HL-60/S4 treated with phorbol 12-myristate 13-acetate at 8.2 ng/mL for 4 days and 3 days (cell line): Measurements from ENCODE around the gene HPF1.
"Not testable (repeated sequence)": the region's sequence is repeated elsewhere in the genome, so short reads cannot be mapped to it uniquely, and the experiment has no call there.

ENCODE experiments used
- in situ Hi-C: fragments of 300-500 bp; cut with MboI; formaldehyde crosslinking; loops from 2 replicates; pipeline ENCODE4 v1.15.0; 2022; ENCODE audit warnings: low sequenced_read_pairs

The HPF1 gene

DNA sequence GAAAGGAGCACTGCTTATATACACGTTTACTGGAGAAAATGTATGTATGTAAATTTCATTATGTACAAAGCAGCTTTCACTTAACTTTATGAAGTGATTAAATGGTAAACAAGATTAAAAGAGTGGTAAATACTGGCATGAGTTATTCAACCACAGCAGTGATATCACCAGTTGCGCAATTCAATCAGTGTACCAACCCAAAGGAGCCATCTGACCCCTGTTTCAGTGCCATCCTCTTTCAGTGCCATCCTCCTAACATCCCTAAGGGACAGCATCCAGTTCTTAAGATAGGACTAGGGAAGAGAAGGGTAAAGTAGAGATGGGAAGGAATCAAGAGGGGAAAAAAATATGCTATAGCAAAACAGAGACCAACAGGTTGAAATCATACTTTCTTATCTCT lies 16.2 kb downstream of the HPF1 start:
- in situ Hi-C loops, result no loop called here

DNA sequence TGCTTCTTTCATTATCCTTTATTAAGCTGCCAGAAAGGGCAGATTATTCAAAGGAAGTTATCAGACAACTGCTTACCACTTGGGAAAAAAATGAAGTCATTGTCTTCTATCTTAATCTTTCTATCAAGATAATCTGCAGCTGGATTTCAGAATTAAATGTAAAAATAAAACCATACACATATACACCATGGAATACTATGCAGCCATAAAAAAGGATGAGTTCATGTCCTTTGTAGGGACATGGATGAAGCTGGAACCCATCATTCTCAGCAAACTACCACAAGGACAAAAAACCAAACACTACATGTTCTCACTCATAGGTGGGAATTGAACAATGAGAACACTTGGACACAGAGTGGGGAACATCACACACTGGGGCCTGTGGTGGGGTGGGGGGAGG lies 19.1 kb downstream of the HPF1 start:
- in situ Hi-C loops, result not testable (repeated sequence)

DNA sequence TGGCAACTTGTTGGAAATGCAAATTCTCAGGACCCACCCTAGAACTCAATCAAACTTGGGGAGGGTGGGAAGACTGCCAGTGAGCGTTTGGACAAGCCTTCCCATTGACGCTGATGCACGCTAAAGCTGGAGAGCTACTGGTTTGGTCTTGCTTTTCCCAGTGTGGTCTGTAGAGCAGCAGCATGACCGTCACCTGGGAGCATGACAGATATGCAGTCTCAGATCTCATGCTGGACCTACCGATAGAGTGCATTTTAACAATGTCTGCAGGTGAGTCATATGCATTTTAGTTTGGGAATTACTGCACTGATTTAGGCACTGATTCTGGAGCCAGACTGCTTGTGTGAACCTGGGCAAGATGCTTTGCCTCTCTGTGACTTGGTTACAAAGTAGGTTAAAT lies 27.2 kb downstream of the HPF1 start:
- in situ Hi-C loops, result no loop called here

DNA sequence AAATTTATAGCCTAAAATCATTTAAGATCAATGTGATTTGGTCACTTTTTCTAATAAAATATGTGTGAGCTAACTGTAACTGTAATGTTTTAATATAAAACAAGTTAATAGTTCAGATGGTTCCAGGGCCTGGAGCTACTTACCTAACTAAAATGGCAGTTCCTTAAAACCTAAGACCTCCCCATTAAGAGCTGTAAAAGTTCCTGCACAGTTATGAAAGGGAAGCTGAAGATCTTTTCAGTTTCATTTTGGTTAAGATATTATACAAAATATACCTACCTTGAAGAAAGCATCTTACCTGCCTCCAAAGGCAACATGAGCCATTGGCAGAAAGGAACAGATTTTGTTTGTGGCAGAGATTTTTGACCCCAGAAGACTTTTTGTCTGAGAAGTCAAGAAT lies 30.1 kb downstream of the HPF1 start:
- in situ Hi-C loops, result no loop called here

GRCh38 chr4:169724260-169724659 lies 33.5 kb downstream of the HPF1 start:
- in situ Hi-C loops, result no loop called here

GRCh38 chr4:169723207-169723965 lies 34.4 kb downstream of the HPF1 start:
- in situ Hi-C loops, result no loop called here

- in situ Hi-C loops, result no loop called here
Measured at GRCh38 chr4:169720529-169720928, 37.2 kb downstream of the HPF1 start.

- in situ Hi-C loops, result no loop called here
Measured at GRCh38 chr4:169716677-169717076, 41.1 kb downstream of the HPF1 start.

- in situ Hi-C loops, result no loop called here
Measured at GRCh38 chr4:169715826-169716225, 41.9 kb downstream of the HPF1 start.

- in situ Hi-C loops, result no loop called here
Measured at GRCh38 chr4:169707958-169708643, 49.6 kb downstream of the HPF1 start.

GRCh38 chr4:169698331-169698730 lies 59.4 kb downstream of the HPF1 start:
- in situ Hi-C loops, result no loop called here

- in situ Hi-C loops, result no loop called here
Measured at GRCh38 chr4:169690787-169691186, 67.0 kb downstream of the HPF1 start.

DNA sequence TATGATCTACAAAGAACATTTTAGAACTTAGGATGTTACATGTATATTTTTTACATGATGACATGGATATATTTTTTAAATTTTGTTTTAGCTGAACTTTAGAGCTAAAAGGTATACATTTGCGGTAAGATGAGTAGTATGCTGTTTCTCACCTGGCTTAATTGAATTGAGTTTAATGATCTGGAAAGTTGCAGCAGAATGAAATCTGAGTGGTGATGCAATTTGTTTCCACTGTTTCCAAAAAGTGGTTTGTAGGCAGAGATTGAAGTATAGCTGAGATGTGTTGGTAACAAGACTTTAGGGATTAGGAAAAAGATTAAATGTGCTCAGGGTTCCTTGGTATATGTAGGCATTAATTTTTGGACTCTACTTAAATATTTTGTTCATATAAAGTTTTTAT lies 68.1 kb downstream of the HPF1 start:
- in situ Hi-C loops, result no loop called here

DNA sequence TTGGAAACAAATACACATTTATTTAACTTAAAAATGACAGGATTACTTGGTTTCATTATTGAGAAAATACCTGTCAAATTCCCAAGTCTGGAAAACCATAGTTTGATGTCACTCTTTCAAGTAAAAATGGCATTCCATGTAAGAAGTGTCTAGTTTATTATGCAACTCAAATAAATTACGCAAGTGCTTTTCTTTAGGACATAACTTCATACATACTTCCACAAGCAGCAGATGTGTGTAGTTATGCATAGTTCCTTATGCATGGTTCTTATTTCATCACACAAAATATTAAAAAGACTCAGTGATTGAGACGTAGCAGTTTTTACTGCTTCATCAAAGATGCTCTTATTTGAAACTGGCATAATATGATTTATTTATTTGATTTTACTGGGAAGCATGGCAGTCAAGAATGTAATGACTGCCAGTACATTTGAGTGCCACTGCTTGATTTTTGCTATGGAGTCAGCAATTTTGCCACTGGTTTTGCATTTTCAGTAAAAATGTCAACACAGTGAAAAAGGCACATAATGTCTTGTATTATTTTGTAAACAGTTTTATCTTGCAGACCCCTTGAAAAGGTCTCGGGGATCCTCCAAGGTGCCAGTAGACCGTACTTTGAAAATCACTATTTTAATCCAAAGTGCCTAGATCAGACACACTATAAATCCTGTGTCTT lies 75.2 kb downstream of the HPF1 start:
- in situ Hi-C loops, result no loop called here
